Measurements from ENCODE around the gene MT1HL1. TPM values are rescaled to one million over a fixed set of nuclear protein-coding genes. Genes with fewer than 3 reads are reported as not detected.
A peak's percentile ranks its signal among the peaks of the same experiment; 100 is the strongest.

MT1HL1 gene
- total RNA-seq, 1 experiment from 2014 or later, result not detected

- no peak overlapping the region for H3K9ac ChIP-seq (ENCODE audit: low read length)
- no peak overlapping the region for H3K4me3 ChIP-seq (ENCODE audit: low read length)
- no peaks in the 10 kb centered on the region for H3K79me2 ChIP-seq (ENCODE audit: low read length)
- no peaks in the 10 kb centered on the region for H3K9me3 ChIP-seq (ENCODE audit: low read length)
- TF ChIP-seq, protein P1, sequence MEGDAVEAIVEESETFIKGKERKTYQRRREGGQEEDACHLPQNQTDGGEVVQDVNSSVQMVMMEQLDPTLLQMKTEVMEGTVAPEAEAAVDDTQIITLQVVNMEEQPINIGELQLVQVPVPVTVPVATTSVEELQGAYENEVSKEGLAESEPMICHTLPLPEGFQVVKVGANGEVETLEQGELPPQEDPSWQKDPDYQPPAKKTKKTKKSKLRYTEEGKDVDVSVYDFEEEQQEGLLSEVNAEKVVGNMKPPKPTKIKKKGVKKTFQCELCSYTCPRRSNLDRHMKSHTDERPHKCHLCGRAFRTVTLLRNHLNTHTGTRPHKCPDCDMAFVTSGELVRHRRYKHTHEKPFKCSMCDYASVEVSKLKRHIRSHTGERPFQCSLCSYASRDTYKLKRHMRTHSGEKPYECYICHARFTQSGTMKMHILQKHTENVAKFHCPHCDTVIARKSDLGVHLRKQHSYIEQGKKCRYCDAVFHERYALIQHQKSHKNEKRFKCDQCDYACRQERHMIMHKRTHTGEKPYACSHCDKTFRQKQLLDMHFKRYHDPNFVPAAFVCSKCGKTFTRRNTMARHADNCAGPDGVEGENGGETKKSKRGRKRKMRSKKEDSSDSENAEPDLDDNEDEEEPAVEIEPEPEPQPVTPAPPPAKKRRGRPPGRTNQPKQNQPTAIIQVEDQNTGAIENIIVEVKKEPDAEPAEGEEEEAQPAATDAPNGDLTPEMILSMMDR (conservative IDR thresholded peaks at IDR 0.05; ENCODE audit: low read depth, low read length), result no peak
- no peaks in the 10 kb centered on the region for H3K27me3 ChIP-seq (ENCODE audit: low read length)
- intact Hi-C loops (cut with micrococcal nuclease), result no loop called here
- ATAC-seq (no peak), DNase-seq (peak; percentile 25)
- no peaks in the 10 kb centered on the region for H3K36me3 ChIP-seq (ENCODE audit: low read depth, low read length)
- H3K4me1 ChIP-seq (ENCODE audit: insufficient read depth, low read length), result no peaks in the 10 kb centered on the region
- no peaks in the 10 kb centered on the region for H3F3A ChIP-seq (ENCODE audit: low read length, unreplicated experiment)
- POLR2A ChIA-PET (ENCODE audit: unreplicated experiment), result no interaction called here
- H4K20me1 ChIP-seq (ENCODE audit: low read length), result no peaks in the 10 kb centered on the region
- no peak overlapping the region for H3K27ac ChIP-seq (ENCODE audit: low read length)
- no peak overlapping the region for H3K4me2 ChIP-seq (ENCODE audit: low read length)
- no TSS peak for BruUV-seq (replicated peaks)
- no peak overlapping the region for H2AFZ ChIP-seq (ENCODE audit: low read length)
- CTCF ChIA-PET, result no interaction called here
- no peaks in the 10 kb centered on the region for H3K9me2 ChIP-seq (replicated peaks; ENCODE audit: low read length)
These were observed 8.6 kb upstream of the MT1HL1 start for GRCh38 chr1:237012788-237013383.

DNA sequence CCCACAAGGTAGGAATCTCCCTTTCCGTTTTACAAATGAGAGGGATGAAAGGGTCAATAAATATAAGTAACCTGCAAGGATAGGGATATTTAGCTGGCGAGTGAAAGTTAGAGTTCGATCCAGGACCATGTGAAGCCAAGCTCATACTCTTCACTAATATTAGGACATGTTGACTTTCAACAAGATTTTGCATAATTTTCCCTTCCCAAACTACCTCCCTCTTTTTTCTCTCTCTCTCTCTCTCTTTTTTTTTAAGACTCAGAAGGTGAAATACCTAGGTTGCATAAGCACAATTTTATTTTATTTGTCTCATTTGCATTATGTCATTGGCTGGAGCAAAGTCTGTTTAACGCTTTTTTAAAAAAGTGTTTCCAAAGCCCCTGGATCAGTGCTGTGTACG is 8.1 kb upstream of the MT1HL1 start:
- Histone ChIP-seq H3K27me3 (ENCODE audit: low read length) (peaks cover 4% of the 10 kb centered on the region; the same call in 1 of the 2 replicates), H3K79me2 (ENCODE audit: low read length) (no peaks in the 10 kb centered on the region), H4K20me1 (ENCODE audit: low read length) (no peaks in the 10 kb centered on the region), H3K9me3 (ENCODE audit: low read length) (no peaks in the 10 kb centered on the region), H3K4me2 (ENCODE audit: low read length) (no peak overlapping the region), H3K9ac (ENCODE audit: low read length) (no peak overlapping the region), H3K9me2 (replicated peaks; ENCODE audit: low read length) (no peaks in the 10 kb centered on the region), H2AFZ (ENCODE audit: low read length) (no peak overlapping the region), H3K27ac (ENCODE audit: low read length) (no peak overlapping the region), H3K4me3 (ENCODE audit: low read length) (no peak overlapping the region), H3F3A (ENCODE audit: low read length, unreplicated experiment) (no peaks in the 10 kb centered on the region), H3K36me3 (ENCODE audit: low read depth, low read length) (no peaks in the 10 kb centered on the region), H3K4me1 (ENCODE audit: insufficient read depth, low read length) (no peaks in the 10 kb centered on the region)
- POLR2A ChIA-PET (ENCODE audit: unreplicated experiment), result no interaction called here
- TF ChIP-seq EZH2 (IDR thresholded peaks at IDR 0.05; ENCODE audit: low read length, unreplicated experiment), result no peak
- TF ChIP-seq, protein P1 (conservative IDR thresholded peaks at IDR 0.05; ENCODE audit: low read depth, low read length), result no peak
- TF ChIP-seq EZH2phosphoT487 (IDR thresholded peaks at IDR 0.05; ENCODE audit: borderline replicate concordance, low read length), result no peak
- no peak for DNase-seq
- ATAC-seq, result no peak
- intact Hi-C loops (cut with micrococcal nuclease), result no loop called here
- CTCF ChIA-PET, result no interaction called here
- no TSS peak for BruUV-seq (replicated peaks)

DNA sequence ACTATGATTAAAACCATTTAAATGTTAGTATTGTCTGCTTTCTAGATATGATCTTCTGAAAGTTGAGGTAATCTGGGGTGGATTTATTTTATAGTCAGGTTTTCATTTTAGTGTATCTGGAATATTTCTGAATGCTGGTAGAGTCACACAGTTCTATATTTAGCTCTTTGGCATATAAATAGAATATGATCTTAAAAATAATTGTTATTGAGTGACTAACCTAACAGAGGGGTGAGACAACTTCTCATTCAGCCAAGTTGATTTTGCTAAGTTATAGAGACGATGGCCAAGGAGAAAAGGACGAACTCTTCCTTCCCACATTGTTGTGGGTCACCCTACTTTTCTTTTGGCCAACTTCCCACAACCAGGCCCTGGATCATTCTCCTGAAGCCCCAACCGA is 7.2 kb upstream of the MT1HL1 start:
- H3K9me2 ChIP-seq (replicated peaks; ENCODE audit: low read length), result no peaks in the 10 kb centered on the region
- no peak overlapping the region for H3K27ac ChIP-seq (ENCODE audit: low read length)
- BruUV-seq (replicated peaks), result no TSS peak
- no peak overlapping the region for H3K4me3 ChIP-seq (ENCODE audit: low read length)
- H3K9ac ChIP-seq (ENCODE audit: low read length), result no peak overlapping the region
- DNase-seq (no peak), ATAC-seq (no peak)
- H3K36me3 ChIP-seq (ENCODE audit: low read depth, low read length), result no peaks in the 10 kb centered on the region
- no peaks in the 10 kb centered on the region for H4K20me1 ChIP-seq (ENCODE audit: low read length)
- H3K9me3 ChIP-seq (ENCODE audit: low read length), result no peaks in the 10 kb centered on the region
- no peaks in the 10 kb centered on the region for H3K4me1 ChIP-seq (ENCODE audit: insufficient read depth, low read length)
- no peak overlapping the region for H3K4me2 ChIP-seq (ENCODE audit: low read length)
- TF ChIP-seq, protein P1 (conservative IDR thresholded peaks at IDR 0.05; ENCODE audit: low read depth, low read length), result no peak
- TF ChIP-seq EZH2phosphoT487 (IDR thresholded peaks at IDR 0.05; ENCODE audit: borderline replicate concordance, low read length) (no peak), EZH2 (IDR thresholded peaks at IDR 0.05; ENCODE audit: low read length, unreplicated experiment) (no peak)
- no peaks in the 10 kb centered on the region for H3F3A ChIP-seq (ENCODE audit: low read length, unreplicated experiment)
- H2AFZ ChIP-seq (ENCODE audit: low read length), result no peak overlapping the region
- intact Hi-C loops (cut with micrococcal nuclease), result no loop called here
- ChIA-PET CTCF (no interaction called here), POLR2A (ENCODE audit: unreplicated experiment) (no interaction called here)
- H3K27me3 ChIP-seq (ENCODE audit: low read length), result peaks cover 4% of the 10 kb centered on the region; the same call in 1 of the 2 replicates
- no peaks in the 10 kb centered on the region for H3K79me2 ChIP-seq (ENCODE audit: low read length)

All from PC-3 (cell line).